HG02884 (cell line): ENCODE data around the gene PAX8.

ENCODE experiments used
- ATAC-seq: cut with Tn5 transposase; IDR thresholded peaks from one replicate; pipeline ENCODE4 v1.9.1; 2021; ENCODE audit warnings: mild to moderate bottlenecking, moderate library complexity; ENCODE audit not compliant: unreplicated experiment

PAX8 gene

DNA sequence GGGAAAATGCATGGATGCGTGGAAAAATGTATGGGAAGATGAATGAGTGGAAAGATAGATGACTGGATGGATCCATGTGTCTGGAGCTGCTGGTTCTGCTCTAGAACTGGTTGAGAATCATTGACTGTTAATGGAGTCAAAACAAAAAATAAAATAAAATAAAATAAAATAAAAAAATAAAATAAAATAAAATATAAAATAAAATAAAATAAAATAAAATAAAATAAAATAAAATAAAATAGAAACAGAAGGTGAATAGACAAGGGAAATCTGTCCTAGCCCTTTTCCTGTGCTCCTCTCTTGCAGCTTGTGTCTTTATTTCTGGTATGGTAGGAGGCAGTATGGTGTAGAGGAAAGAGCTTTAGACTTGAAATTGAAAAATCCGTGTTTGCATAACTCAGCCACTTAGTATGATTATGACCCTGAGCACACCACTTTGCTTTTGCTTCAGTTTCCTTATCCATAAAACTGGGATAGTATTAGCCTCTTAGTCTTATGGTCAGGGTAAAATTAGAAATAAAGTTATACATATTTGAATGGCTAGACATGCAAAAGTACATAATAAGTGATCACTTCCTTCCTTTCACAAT lies 54.0 kb downstream of the PAX8 start:
- ATAC-seq: no peak

DNA sequence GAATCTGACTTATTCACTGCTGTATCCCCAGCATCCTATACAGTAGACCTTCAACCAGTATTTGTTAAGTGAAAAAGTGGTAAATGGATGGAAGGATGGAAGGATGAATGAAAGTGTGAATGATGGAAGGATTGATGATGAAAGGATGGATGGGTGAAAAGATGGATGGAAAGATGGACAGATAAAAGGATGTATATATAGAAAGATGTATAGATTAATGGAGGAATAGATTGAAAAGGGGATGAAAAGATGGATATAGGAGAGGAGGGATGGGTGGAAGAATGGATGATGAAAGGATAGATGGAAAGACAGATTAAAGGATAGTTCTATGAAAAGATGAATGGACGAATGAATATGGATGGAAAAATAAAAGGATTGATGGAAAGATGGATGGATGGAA lies 54.9 kb downstream of the PAX8 start:
- ATAC-seq: no peak

DNA sequence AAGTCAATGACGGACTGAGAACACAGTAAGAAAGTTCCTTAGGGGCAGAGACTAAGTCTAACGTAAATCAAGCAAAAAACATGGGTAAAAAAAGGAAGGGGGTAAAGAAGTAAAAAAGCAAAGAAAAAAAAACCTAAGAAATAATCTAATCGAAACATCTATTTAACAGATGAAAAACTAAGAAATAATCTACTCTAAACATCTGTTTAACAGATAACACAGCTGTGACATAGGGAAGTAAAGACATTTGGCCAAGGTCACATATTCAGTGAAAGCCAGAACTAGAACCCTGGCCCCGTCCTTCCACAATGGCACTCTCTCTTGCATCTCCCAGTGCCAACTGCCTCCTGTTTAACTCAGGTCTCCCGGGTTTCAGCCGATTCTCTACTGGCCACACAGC lies 56.9 kb downstream of the PAX8 start:
- no peak for ATAC-seq

DNA sequence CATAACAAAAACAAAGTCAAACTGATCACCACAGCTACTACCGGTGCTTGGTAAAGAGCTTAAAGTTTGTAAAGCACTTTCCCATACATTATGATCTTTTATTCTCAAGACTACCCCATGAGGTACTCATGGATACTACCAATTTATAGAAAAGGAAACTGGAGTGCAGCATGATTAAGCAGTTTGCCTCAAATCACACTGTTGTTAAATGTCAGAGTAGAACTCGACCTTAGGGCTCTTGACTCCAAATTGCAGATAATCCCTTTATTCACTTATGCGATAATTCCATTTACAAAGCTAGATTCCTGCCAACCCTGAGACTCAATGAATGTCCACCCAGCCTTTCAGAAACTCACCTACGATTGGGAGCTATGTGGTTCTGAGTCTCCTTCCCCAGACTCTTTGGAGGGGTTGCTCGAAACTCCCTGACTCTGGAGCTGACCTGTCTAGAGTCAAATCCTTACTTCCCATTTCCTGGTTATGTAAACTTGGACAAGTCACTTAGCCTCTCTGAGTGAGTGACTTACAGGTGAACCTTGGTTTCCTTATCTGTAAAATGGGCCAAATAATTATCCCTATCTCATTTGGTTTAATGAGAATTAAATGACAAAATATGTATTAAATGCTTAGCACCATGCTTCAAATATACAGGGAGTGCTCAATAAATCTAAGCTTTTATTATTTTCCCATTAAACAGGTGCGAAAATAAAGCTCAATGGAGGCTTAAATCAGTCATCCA lies 57.6 kb downstream of the PAX8 start:
- ATAC-seq: no peak

DNA sequence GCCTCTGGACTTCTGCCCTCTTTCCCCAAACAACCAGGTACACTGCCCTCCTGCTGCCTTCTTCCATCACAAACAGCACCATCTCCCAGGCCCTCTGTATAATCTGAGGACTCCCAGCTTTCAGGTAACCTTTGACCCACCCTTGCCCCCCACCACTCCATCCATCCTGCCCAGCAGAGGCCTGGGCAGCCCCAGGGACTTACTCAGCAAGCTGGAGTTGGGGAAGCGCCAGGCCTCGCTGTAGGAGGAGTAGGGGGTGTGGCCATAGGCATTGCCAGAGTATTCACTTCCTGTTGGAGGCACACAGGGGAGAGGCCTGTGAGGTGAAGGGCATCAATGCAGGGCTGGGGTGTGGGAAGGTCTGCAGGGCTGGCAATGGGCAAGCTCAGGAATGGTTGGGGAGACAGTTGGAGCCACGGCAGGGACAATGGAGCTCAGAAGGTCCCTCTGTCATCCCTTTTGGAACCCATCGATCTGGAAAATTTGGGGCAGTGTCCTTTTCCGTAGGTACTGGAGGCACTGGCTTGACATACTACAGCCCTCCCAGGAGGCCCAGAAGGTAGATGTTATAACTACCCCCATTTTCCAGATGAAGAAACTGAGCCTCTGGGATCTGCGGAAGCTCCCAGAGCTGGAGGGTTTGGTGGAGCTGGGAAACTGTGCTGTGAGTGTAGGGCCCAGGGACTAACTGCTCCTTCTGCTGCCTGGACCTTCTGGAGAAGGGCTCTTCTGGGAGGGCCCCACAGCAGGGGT lies 58.7 kb downstream of the PAX8 start:
- ATAC-seq: no peak

DNA sequence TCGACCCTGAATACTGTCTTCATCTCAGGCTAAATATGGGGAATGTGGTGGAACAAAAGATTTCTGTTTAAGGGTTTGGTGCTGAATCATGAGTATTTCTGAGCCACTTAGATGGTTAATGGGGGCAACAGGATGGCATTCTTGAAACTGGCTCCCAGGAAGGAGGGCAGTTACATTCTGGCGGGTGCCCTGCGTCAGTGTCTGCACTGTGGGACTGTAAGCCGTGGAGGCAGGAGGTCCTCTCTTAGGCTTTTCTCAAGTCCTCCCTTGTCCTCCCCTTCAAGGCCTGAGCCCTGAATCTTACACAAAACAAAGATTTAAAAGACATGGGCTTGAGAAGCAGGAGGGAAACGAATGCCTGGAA lies 59.2 kb downstream of the PAX8 start:
- no peak for ATAC-seq

DNA sequence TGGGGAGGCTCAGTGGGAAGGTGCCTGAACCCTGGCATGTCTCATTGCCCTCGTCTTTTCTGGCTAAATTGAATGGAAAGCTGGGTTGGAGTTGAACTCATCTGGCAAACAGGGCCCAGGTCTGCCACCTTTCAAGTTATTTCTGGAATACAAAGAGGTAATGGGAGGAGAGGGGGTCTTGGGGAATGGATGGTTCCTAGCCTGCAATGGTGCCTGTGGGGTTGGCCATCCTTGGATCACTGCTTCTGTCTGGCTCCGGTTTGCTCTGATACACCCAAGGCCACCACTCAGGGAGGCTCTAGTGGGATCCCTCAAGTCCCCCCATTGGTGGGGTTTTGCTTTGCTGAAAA lies 59.7 kb downstream of the PAX8 start:
- no peak for ATAC-seq

DNA sequence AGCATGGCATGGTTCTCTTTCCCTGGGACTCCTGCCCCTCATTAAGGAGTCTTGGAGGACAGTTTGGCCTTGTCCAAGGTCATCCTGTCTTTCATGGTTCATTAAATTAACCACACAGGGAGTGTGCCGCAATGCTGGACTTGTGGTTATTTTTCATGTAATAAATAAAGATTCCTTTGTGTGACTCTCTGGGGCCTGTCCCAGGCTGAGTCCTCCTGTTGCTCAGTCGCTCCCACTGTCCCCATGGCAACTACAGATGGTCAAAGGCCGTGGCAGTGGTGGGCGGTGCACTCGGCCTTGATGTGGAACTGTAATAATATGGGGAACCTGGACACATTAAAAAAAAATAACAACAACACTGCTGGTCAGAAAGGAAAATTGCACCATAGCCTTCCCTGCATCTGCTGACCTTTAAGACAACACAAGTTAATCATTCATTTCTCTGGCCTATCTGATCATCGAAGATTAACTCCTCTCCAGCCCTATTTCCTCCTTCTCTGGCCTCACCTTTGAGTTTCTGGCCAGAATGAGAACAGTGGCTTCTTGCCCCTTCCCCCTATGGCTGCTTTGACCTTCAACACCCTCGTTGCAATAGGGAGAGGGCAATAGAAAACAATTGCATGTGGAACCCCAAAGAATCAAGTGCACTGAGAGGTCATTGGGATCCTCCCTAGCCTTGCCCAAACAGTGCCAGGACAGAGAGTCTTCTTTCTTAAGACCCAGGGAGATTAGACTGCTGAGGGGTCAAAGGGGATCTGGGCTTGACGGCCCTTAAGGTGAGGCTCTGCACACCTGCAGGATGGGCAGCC lies 60.2 kb downstream of the PAX8 start:
- no peak for ATAC-seq

DNA sequence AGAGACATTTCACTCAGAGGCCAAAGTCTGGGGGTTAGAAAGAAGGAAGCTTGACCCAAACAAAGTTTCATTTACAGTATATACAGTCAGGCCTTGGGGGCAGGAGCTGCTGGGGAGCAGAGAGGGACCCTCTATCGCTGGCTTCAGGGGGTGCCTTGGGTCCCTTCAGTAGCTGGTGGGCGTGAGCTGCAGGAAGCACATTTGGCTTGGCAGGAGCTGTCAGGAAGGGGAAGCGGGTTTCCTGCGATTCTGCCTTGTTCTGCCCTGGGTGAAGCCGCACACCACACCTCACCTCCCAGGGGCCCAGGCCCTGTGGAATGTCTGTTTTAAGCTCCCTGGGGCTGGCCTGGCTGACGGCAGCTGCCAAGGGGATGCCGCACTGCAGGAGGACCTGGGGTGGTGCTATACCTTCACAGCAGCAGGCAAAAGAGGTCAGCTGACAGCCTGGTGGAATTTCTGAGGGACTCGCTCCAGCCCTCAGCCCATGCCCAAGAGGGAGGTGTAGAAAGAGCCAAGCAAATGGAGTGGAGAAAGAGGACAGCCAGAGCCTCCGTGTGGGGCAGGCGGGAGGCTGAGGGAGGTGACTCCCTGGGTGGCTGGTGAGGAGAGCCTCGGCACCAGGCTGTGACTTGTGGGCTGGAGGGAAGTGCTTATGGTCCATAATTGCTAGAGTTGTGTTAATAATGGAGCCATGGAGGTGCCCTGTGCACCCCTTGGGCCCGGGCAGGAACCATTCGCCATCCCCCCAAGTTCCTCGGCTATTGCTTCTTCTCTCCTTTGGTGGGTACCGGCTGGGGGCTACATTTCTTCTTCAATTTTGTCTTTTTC lies 61.1 kb downstream of the PAX8 start:
- ATAC-seq: no peak

DNA sequence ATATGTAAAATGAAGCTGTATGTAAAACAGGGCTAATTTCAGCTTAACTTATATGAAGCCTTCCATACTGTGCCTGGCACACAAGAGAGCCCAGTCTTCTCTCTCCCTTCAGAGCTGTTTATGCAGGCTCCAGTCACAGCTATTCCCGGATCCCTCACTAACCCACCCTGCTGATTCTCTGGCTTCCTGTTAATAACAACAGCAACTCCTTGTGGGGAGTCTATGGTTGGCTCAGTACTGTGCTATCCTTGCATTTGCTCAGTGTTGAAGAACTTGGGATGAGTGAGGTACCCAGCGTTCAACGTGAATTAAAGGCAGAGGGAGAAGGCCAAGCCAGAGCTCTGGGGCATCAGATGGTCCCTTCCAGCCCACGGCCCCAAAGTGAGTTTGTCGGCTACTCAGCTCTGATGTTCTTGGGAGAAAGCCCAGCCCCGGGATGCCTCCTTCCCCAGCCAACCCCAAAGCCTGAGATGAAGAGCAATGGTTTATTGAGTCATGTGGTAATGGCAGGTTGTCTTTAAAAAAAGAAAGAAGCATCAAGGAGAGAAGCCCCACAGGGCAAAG lies 61.7 kb downstream of the PAX8 start:
- ATAC-seq: no peak

DNA sequence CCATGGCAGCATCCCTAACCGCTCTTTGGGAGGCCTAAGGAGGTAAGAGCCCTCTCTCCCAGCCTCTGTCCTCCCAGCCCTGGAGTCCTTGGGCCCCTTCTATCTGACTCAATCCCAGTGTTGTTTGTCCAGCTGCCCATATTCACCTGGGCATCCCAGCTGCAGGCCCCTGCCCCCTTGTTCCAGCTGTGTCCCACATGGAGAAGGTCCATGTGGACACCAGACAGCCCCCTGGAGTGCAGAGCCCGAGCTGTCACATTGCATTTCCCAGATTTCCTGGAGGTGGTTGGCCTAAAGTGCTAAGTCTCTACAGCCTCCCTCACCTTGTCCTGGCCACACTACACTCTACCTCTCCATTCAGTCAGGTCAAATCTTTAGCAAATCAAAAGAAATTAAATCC lies 62.4 kb downstream of the PAX8 start:
- ATAC-seq: no peak

DNA sequence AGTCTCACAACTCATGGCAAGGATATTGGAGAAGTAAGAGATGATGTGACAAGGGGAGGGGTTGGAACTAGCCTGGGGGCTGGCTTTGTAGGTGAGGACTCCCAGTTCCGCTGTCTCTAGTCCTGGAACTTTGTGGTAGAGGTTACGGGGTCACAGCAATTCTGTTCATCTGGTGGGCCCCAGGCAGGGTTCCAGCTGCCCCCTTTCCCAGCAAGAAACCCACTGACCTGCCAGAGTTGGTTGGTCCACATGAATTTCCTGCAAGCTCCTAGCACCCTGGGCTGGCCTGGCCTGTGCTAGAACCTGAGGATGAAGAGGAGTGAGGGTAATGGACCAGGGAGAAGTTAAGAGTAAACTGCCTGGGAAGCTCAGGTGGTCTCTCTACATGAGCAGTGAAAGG lies 63.7 kb downstream of the PAX8 start:
- no peak for ATAC-seq

DNA sequence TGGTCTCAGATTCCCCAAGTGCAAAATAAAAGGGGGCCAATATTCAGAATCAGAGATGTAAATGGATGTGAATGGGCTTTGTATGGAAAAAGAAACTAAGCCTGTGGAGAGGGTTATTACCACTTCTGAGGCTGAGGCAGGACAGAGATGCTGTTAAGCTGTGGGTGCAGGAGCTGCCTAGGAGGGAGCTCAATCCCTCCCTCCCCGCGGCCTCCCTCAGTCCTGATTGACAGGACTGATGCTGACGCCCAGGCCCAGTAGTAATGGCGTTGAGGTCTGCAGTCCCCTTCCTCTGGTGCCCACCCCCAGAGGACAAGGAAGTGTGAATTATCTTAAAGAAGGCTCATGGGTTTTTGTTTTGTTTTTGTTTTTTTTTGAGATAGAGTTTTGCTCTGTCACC lies 64.6 kb downstream of the PAX8 start:
- ATAC-seq: no peak

DNA sequence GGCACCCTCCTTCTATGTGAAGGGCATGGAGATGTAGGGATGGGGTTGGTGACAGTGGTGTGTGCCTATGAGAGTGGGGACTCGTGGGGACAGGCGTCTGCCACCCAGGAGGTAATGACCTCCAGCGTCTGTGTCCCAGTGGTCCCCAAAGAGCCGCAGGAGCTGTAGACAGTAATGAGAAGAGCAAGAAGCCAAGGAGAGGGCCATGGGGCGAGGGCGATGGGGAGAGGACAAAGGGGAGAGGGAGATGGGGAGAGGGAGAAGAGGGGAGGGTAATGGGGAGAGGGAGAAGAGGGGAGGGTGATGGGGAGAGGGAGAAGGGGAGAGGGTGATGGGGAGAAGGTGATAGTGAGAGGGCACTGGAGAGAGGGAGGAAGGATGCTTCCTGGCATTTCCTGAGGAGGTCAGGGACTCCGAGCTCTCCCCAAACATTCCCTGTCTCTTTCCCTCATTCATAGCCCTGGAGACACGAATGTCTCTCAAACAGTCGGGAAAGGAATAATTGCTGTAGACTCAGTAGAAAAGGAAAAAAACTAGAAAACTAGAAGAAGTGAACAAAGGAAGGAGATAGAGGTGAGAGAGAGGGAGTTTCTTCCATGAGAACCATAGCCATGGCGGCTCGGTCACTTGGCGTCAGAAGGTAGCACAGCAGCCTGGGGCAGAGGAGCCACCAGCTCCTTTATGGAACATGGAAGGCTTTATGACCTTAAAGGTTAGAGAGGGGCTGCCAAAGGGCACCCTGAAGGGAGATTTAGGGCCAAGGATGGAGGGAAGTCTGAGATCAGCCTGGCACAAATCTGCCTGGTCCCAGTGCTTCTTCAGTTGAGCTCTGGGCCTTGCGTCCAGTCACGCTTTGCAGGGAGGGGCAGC lies 65.4 kb downstream of the PAX8 start:
- ATAC-seq: no peak

DNA sequence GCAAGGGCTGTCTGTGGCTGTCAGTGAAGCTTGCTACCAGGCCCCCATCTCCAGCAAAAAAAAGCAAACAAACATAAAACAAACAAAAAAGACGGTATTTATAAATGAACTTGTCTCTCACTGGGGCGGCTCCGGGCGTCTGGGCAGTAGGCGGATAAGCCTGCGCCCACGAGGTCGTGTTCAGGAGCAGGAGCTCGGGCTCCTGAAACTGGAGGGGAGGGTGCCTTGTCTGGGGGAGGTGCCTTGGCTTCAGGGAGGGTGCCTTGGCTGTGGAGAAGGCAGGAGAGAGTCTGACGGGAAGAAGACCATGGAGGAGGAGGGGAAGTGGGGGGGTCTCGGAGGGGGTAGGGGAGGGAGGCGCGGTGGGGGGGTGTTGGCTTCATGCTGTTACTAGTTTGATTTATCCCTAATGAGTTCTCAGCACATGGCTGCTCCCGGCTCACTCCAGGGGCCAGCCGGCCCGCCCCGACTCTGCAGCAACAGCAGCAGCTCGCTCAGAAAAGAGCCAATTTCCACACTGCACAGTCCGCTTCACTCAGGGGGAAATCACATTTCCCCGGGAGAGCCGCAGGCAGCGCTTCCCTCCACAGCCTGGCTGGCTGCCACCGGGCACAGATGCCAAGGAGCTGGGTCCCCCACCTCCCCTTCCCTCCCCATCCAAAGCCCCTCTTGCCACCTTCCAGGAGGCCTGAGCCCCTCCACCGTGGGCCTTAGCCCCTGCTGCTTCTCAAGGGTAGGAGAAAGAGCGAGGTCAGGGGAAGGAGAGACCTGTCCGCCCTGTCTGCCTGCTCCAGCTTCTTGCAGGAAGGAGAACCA lies 66.3 kb downstream of the PAX8 start:
- ATAC-seq: no peak

DNA sequence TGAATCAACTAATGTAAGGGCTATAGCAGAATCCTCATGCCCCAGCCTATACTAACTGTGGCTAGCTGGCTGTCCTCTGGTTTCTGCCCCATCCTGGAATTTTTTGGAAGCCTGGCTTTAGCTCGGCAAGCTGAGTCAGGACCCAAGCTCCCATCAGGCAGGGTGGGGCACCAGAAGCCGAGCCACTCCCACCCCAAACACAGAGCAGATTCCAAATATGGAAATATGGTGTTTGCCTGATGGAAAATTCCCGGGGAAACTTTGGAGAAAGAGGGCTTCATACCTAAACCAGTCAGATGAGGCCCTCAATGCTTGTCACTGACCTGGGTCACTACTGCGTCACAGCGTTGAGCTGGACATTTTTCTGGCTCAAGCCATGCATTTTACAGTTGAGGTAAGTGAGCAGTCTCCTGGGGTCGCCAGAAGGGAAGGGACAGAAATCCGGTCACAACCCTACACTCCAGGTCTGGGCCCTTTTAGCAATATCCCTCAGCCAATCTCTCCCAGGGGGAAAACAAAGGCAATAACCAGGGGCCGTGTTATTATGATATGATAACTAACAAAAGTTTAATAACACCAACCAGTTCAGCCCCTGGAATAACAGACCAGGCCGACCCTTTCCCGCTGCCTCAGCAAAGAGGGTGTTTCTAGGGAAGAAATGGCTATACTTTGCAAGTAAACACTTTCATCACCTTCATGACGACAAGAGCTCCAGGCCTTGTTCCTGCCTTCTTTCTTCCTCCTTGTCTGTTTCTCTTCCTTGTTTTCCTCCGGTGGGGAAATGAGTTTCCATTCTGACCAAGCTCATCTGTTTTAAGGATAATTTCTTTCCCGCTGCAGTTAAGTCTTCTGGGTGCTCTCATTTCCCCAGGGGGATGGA lies 67.3 kb downstream of the PAX8 start:
- ATAC-seq: no peak

DNA sequence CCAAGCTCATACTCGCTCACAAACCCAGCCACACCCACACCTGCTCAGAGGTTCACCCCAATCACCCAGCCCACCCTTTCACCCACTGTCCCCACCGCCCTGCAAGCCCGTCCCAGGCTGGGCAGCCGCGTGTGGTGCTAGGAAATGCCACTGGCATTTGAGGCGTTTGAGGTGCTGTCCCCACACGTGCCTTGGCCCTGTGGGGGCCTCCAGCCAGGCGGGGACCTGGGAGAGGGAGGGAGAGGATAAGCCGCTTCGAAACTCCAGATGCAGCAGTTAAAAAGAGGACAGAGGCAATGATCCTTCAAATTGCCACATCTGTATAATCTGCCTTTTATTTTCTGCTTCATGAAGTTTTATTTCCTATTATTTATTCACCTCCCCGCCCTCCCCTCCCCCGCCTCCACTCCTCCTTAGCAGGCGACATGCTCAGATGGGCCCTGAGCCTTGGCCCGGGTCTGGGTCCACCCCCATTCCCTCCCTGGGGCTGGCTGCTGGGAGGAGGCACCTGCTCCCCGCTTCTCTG lies 69.0 kb downstream of the PAX8 start:
- no peak for ATAC-seq
